Measurements from ENCODE around the gene GNG13.

The GNG13 gene

GRCh38 chr16:813916-814412, 13.4 kb upstream of the GNG13 start:
- no peaks in the 10 kb centered on the region for H3K36me3 ChIP-seq (ENCODE audit: control insufficient read depth in 1 of 2, insufficient read depth in 2 of 2, low read length in 2 of 2)
- H3K9me3 ChIP-seq (ENCODE audit: control insufficient read depth in 1 of 2, low read length in 2 of 2), result peaks cover 0 to 3% of the 10 kb centered on the region in 2 donors
- no peak overlapping the region for H3K4me3 ChIP-seq (ENCODE audit: low read depth in 1 of 2, low read length in 2 of 2)
- no peak overlapping the region for H3K27ac ChIP-seq (ENCODE audit: low read depth, low read length)
- H3K9ac ChIP-seq (ENCODE audit: low read depth in 1 of 2, low read length in 2 of 2), result no peak overlapping the region
- H3K4me1 ChIP-seq (ENCODE audit: control insufficient read depth in 1 of 2, insufficient read depth in 2 of 2, low read length in 2 of 2), result no peaks in the 10 kb centered on the region
- peaks cover 16 to 24% of the 10 kb centered on the region in 2 donors for H3K27me3 ChIP-seq (ENCODE audit: control insufficient read depth in 1 of 2, insufficient read depth in 2 of 2, low read length in 2 of 2)

- H3K27ac ChIP-seq (ENCODE audit: low read depth, low read length), result no peak overlapping the region
- no peaks in the 10 kb centered on the region for H3K9me3 ChIP-seq (ENCODE audit: control insufficient read depth in 1 of 2, low read length in 2 of 2)
- peaks cover 16 to 20% of the 10 kb centered on the region in 2 donors for H3K27me3 ChIP-seq (ENCODE audit: control insufficient read depth in 1 of 2, insufficient read depth in 2 of 2, low read length in 2 of 2)
- H3K36me3 ChIP-seq (ENCODE audit: control insufficient read depth in 1 of 2, insufficient read depth in 2 of 2, low read length in 2 of 2), result no peaks in the 10 kb centered on the region
- H3K4me1 ChIP-seq (ENCODE audit: control insufficient read depth in 1 of 2, insufficient read depth in 2 of 2, low read length in 2 of 2), result peaks cover 0 to 4% of the 10 kb centered on the region in 2 donors
- no peak overlapping the region for H3K4me3 ChIP-seq (ENCODE audit: low read depth in 1 of 2, low read length in 2 of 2)
- no peak overlapping the region for H3K9ac ChIP-seq (ENCODE audit: low read depth in 1 of 2, low read length in 2 of 2)
Measured at GRCh38 chr16:813204-813915, 12.8 kb upstream of the GNG13 start.

- Histone ChIP-seq H3K27me3 (ENCODE audit: control insufficient read depth in 1 of 2, insufficient read depth in 2 of 2, low read length in 2 of 2) (peaks cover 11 to 17% of the 10 kb centered on the region in 2 donors), H3K4me3 (ENCODE audit: low read depth in 1 of 2, low read length in 2 of 2) (peak overlapping the region; percentile 78 to 93), H3K4me1 (ENCODE audit: control insufficient read depth in 1 of 2, insufficient read depth in 2 of 2, low read length in 2 of 2) (peaks cover 0 to 10% of the 10 kb centered on the region in 2 donors), H3K27ac (ENCODE audit: low read depth, low read length) (no peak overlapping the region), H3K36me3 (ENCODE audit: control insufficient read depth in 1 of 2, insufficient read depth in 2 of 2, low read length in 2 of 2) (no peaks in the 10 kb centered on the region), H3K9me3 (ENCODE audit: control insufficient read depth in 1 of 2, low read length in 2 of 2) (no peaks in the 10 kb centered on the region), H3K9ac (ENCODE audit: low read depth in 1 of 2, low read length in 2 of 2) (peak overlapping the region; percentile 49 to 77)
Measured at GRCh38 chr16:808085-808386, 7.5 kb upstream of the GNG13 start.

DNA sequence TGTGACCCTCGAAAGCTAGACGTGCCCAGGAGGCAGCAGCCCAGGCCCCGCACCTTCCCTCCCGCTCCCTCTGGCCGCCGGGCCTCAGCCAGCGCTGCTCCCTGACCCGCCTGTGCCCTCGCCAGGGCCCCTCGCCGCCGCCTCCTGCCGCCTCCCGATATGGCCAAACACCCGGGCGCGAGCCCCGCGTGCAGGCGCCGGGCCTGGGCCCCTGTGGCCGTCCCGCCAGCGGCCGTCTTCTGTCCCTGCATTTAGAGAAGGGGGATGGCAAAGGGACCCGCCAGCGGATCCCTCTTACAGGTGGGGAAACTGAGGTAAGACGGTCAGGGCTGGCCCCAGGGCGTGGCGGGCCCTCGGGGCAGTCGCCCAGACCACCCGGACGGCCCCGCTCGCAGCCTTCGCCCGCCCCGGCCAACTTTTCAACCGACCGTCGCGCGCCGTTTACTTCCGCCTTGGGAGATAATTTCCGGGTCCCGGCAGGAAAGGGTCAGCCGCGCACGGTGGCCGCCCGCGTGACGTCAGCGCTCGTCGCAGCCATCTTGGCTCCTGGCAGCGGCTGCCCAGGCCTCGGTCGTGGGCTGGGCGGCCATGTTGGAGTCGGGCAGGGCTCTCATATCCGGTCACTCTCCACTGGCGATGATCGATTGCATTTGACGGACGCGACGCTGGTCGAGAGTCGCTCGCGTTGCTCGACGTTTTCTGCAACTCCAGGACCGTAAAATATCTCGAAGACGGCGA, 7.0 kb upstream of the GNG13 start:
- H3K9ac ChIP-seq (ENCODE audit: low read depth in 1 of 2, low read length in 2 of 2), result peak overlapping the region; percentile 84 to 93
- H3K27me3 ChIP-seq (ENCODE audit: control insufficient read depth in 1 of 2, insufficient read depth in 2 of 2, low read length in 2 of 2), result peaks cover 15 to 18% of the 10 kb centered on the region in 2 donors
- H3K27ac ChIP-seq (ENCODE audit: low read depth, low read length), result peak overlapping the region; percentile 81
- H3K4me3 ChIP-seq (ENCODE audit: low read depth in 1 of 2, low read length in 2 of 2), result peak overlapping the region; percentile 78 to 93
- H3K36me3 ChIP-seq (ENCODE audit: control insufficient read depth in 1 of 2, insufficient read depth in 2 of 2, low read length in 2 of 2), result no peaks in the 10 kb centered on the region
- H3K9me3 ChIP-seq (ENCODE audit: control insufficient read depth in 1 of 2, low read length in 2 of 2), result no peaks in the 10 kb centered on the region
- peaks cover 0 to 10% of the 10 kb centered on the region in 2 donors for H3K4me1 ChIP-seq (ENCODE audit: control insufficient read depth in 1 of 2, insufficient read depth in 2 of 2, low read length in 2 of 2)

- no peak overlapping the region for H3K4me3 ChIP-seq (ENCODE audit: low read depth in 1 of 2, low read length in 2 of 2)
- H3K27ac ChIP-seq (ENCODE audit: low read depth, low read length), result no peak overlapping the region
- H3K9me3 ChIP-seq (ENCODE audit: control insufficient read depth in 1 of 2, low read length in 2 of 2), result no peaks in the 10 kb centered on the region
- no peak overlapping the region for H3K9ac ChIP-seq (ENCODE audit: low read depth in 1 of 2, low read length in 2 of 2)
- H3K4me1 ChIP-seq (ENCODE audit: control insufficient read depth in 1 of 2, insufficient read depth in 2 of 2, low read length in 2 of 2), result peaks cover 0 to 10% of the 10 kb centered on the region in 2 donors
- H3K27me3 ChIP-seq (ENCODE audit: control insufficient read depth in 1 of 2, insufficient read depth in 2 of 2, low read length in 2 of 2), result peaks cover 31 to 34% of the 10 kb centered on the region in 2 donors
- H3K36me3 ChIP-seq (ENCODE audit: control insufficient read depth in 1 of 2, insufficient read depth in 2 of 2, low read length in 2 of 2), result no peaks in the 10 kb centered on the region
Measured at GRCh38 chr16:805474-805873, 4.9 kb upstream of the GNG13 start.

DNA sequence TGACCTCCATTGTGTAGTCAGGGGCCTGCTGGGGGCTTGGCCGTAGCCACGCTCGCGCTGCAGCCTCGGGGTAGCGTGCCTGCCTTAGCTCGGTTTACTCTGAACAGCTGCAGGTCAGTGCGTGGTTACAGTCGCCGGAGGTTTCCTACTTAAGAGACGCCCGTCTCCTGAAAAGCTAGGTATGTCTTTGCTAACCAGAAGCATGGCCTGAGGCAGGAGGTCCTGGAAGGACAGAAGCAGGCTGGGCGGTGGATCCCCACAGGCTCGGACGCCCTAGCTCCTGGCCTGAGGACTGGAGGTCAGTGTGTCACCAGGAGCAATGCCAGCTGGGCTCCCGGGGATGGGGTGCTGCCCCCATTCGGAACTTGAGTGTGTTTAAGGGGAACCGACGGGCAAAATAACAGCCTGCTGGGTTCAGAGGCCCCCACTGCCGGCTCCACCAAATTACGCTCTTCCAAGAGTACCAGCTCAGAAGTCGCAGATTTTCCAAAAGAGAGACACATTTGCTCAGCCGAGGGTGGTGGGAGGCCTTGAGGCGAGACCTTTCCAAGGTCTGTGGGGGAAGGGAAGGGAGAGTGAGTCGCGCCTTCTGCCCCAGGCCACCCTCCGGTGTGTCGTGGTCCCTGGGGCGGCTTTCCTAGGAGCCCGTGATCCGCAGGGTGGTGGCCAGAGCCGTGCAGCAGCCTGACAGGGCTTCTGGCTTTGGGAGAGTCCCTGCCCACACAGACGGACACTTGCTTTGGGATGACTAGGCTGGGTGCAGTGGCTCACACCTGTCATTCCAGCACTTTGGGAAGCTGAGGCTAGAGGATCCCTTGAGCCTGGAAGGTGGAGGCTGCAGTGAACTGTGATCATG, 3.9 kb upstream of the GNG13 start:
- Histone ChIP-seq H3K9me3 (ENCODE audit: control insufficient read depth in 1 of 2, low read length in 2 of 2) (no peaks in the 10 kb centered on the region), H3K36me3 (ENCODE audit: control insufficient read depth in 1 of 2, insufficient read depth in 2 of 2, low read length in 2 of 2) (no peaks in the 10 kb centered on the region), H3K27me3 (ENCODE audit: control insufficient read depth in 1 of 2, insufficient read depth in 2 of 2, low read length in 2 of 2) (peaks cover 36 to 38% of the 10 kb centered on the region in 2 donors), H3K9ac (ENCODE audit: low read depth in 1 of 2, low read length in 2 of 2) (no peak overlapping the region), H3K4me3 (ENCODE audit: low read depth in 1 of 2, low read length in 2 of 2) (no peak overlapping the region), H3K4me1 (ENCODE audit: control insufficient read depth in 1 of 2, insufficient read depth in 2 of 2, low read length in 2 of 2) (peaks cover 0 to 10% of the 10 kb centered on the region in 2 donors), H3K27ac (ENCODE audit: low read depth, low read length) (no peak overlapping the region)

- Histone ChIP-seq H3K4me3 (ENCODE audit: low read depth in 1 of 2, low read length in 2 of 2) (no peak overlapping the region), H3K9me3 (ENCODE audit: control insufficient read depth in 1 of 2, low read length in 2 of 2) (no peaks in the 10 kb centered on the region), H3K9ac (ENCODE audit: low read depth in 1 of 2, low read length in 2 of 2) (no peak overlapping the region), H3K27me3 (ENCODE audit: control insufficient read depth in 1 of 2, insufficient read depth in 2 of 2, low read length in 2 of 2) (peaks cover 39 to 44% of the 10 kb centered on the region in 2 donors), H3K36me3 (ENCODE audit: control insufficient read depth in 1 of 2, insufficient read depth in 2 of 2, low read length in 2 of 2) (no peaks in the 10 kb centered on the region), H3K4me1 (ENCODE audit: control insufficient read depth in 1 of 2, insufficient read depth in 2 of 2, low read length in 2 of 2) (peaks cover 0 to 9% of the 10 kb centered on the region in 2 donors), H3K27ac (ENCODE audit: low read depth, low read length) (no peak overlapping the region)
Measured at GRCh38 chr16:803754-804080, 3.2 kb upstream of the GNG13 start.

GRCh38 chr16:802914-803753, 2.6 kb upstream of the GNG13 start:
- no peak overlapping the region for H3K27ac ChIP-seq (ENCODE audit: low read depth, low read length)
- H3K4me3 ChIP-seq (ENCODE audit: low read depth in 1 of 2, low read length in 2 of 2), result no peak overlapping the region
- H3K9ac ChIP-seq (ENCODE audit: low read depth in 1 of 2, low read length in 2 of 2), result no peak overlapping the region
- no peaks in the 10 kb centered on the region for H3K36me3 ChIP-seq (ENCODE audit: control insufficient read depth in 1 of 2, insufficient read depth in 2 of 2, low read length in 2 of 2)
- peaks cover 39 to 44% of the 10 kb centered on the region in 2 donors for H3K27me3 ChIP-seq (ENCODE audit: control insufficient read depth in 1 of 2, insufficient read depth in 2 of 2, low read length in 2 of 2)
- peaks cover 0 to 3% of the 10 kb centered on the region in 2 donors for H3K4me1 ChIP-seq (ENCODE audit: control insufficient read depth in 1 of 2, insufficient read depth in 2 of 2, low read length in 2 of 2)
- H3K9me3 ChIP-seq (ENCODE audit: control insufficient read depth in 1 of 2, low read length in 2 of 2), result no peaks in the 10 kb centered on the region

- H3K4me1 ChIP-seq (ENCODE audit: control insufficient read depth in 1 of 2, insufficient read depth in 2 of 2, low read length in 2 of 2), result no peaks in the 10 kb centered on the region
- no peaks in the 10 kb centered on the region for H3K9me3 ChIP-seq (ENCODE audit: control insufficient read depth in 1 of 2, low read length in 2 of 2)
- peaks cover 42 to 44% of the 10 kb centered on the region in 2 donors for H3K27me3 ChIP-seq (ENCODE audit: control insufficient read depth in 1 of 2, insufficient read depth in 2 of 2, low read length in 2 of 2)
- H3K4me3 ChIP-seq (ENCODE audit: low read depth in 1 of 2, low read length in 2 of 2), result no peak overlapping the region
- H3K36me3 ChIP-seq (ENCODE audit: control insufficient read depth in 1 of 2, insufficient read depth in 2 of 2, low read length in 2 of 2), result no peaks in the 10 kb centered on the region
- no peak overlapping the region for H3K27ac ChIP-seq (ENCODE audit: low read depth, low read length)
- H3K9ac ChIP-seq (ENCODE audit: low read depth in 1 of 2, low read length in 2 of 2), result no peak overlapping the region
Measured at GRCh38 chr16:802461-802860, 1.9 kb upstream of the GNG13 start.

Measured in duodenal mucosa (tissue), 2 donors.